ENCODE results near the gene CTNNA3. TPM values are rescaled to one million over a fixed set of nuclear protein-coding genes. Genes with fewer than 3 reads are reported as not detected.
"Not testable (repeated sequence)": the region's sequence is repeated elsewhere in the genome, so short reads cannot be mapped to it uniquely, and the experiment has no call there.

CTNNA3 gene
- total RNA-seq, 1 experiment from 2014 or later = 0.32 TPM

GRCh38 chr10:67386841-67387533 lies 309.0 kb downstream of the CTNNA3 start:
- H3K27ac ChIP-seq (ENCODE audit: low read depth, low read length); CTCF ChIA-PET; BruUV-seq (replicated peaks); H3K4me2 ChIP-seq (ENCODE audit: low read length); RAD21 ChIA-PET (ENCODE audit: low non-redundant PET in 1 of 2, low total read pairs in 2 of 2, uncharacterized antibody in 2 of 2, unreplicated experiment in 2 of 2); H3K79me2 ChIP-seq (ENCODE audit: insufficient read depth, low read length); POLR2A ChIA-PET; intact Hi-C loops (cut with micrococcal nuclease); H3K36me3 ChIP-seq (ENCODE audit: control insufficient read depth in 1 of 2, insufficient read depth in 2 of 2, low read length in 2 of 2); H3K4me3 ChIP-seq (replicated peaks in 1 of 2; ENCODE audit: low read depth in 1 of 2, low read length in 2 of 2); H3K9ac ChIP-seq (ENCODE audit: low read length); H3K27me3 ChIP-seq (ENCODE audit: insufficient read depth, low read length); DNase-seq (ENCODE audit: low read depth, low spot score); H3K9me3 ChIP-seq (ENCODE audit: control insufficient read depth in 1 of 2, insufficient read depth in 1 of 2, low read depth in 1 of 2, low read length in 2 of 2); ATAC-seq; H3K4me1 ChIP-seq (ENCODE audit: control insufficient read depth in 1 of 2, insufficient read depth in 2 of 2, low read length in 2 of 2); H2AFZ ChIP-seq (ENCODE audit: low read depth, low read length, poor library complexity, severe bottlenecking); H3K9me2 ChIP-seq (ENCODE audit: insufficient read depth); H4K20me1 ChIP-seq (ENCODE audit: insufficient read depth): not testable (repeated sequence)

- ChIA-PET CTCF (no interaction called here), RAD21 (ENCODE audit: low non-redundant PET in 1 of 2, low total read pairs in 2 of 2, uncharacterized antibody in 2 of 2, unreplicated experiment in 2 of 2) (no interaction called here), POLR2A (no interaction called here)
- H3K4me2 ChIP-seq (ENCODE audit: low read length) = no peak overlapping the region
- H3K27me3 ChIP-seq (ENCODE audit: insufficient read depth, low read length) = no peaks in the 10 kb centered on the region
- TF ChIP-seq ELF1 (IDR thresholded peaks at IDR 0.05; ENCODE audit: borderline replicate concordance, low read depth) = no peak
- no peak for TF ChIP-seq CEBPB (IDR thresholded peaks at IDR 0.05; ENCODE audit: low read depth)
- no peak for TF ChIP-seq YY1 (IDR thresholded peaks at IDR 0.05; ENCODE audit: extremely low read depth, insufficient replicate concordance, low read depth, low read length)
- no peak for TF ChIP-seq EZH2phosphoT487 (IDR thresholded peaks at IDR 0.05; ENCODE audit: borderline replicate concordance)
- TF ChIP-seq CTCF (IDR thresholded peaks at IDR 0.05 in 2 of 3, conservative IDR thresholded peaks at IDR 0.05 in 1 of 3; ENCODE audit: borderline replicate concordance in 1 of 3, insufficient read depth in 1 of 3, low read depth in 2 of 3, low read length in 2 of 3) = no peak
- no peak for TF ChIP-seq ZBTB33 (IDR thresholded peaks at IDR 0.05; ENCODE audit: extremely low read depth, insufficient replicate concordance, low read length)
- TF ChIP-seq FOSL1 (IDR thresholded peaks at IDR 0.05; ENCODE audit: low read depth) = no peak
- TF ChIP-seq ZNF274 (IDR thresholded peaks at IDR 0.05; ENCODE audit: low read depth, low read length) = no peak
- TF ChIP-seq ATF3 (IDR thresholded peaks at IDR 0.05) = no peak
- TF ChIP-seq POLR2AphosphoS5 (IDR thresholded peaks at IDR 0.05; ENCODE audit: low read depth, low read length) = no peak
- H3K36me3 ChIP-seq (ENCODE audit: control insufficient read depth in 1 of 2, insufficient read depth in 2 of 2, low read length in 2 of 2) = no peaks in the 10 kb centered on the region
- H3K4me3 ChIP-seq (replicated peaks in 1 of 2; ENCODE audit: low read depth in 1 of 2, low read length in 2 of 2) = no peak overlapping the region
- no peak overlapping the region for H3K9ac ChIP-seq (ENCODE audit: low read length)
- no peaks in the 10 kb centered on the region for H3K9me2 ChIP-seq (ENCODE audit: insufficient read depth)
- DNase-seq (ENCODE audit: low read depth, low spot score) (no peak), ATAC-seq (no peak)
- no peaks in the 10 kb centered on the region for H4K20me1 ChIP-seq (ENCODE audit: insufficient read depth)
- intact Hi-C loops (cut with micrococcal nuclease) = no loop called here
- no peak overlapping the region for H3K27ac ChIP-seq (ENCODE audit: low read depth, low read length)
- H2AFZ ChIP-seq (ENCODE audit: low read depth, low read length, poor library complexity, severe bottlenecking) = no peak overlapping the region
- no TSS peak for BruUV-seq (replicated peaks)
- no peaks in the 10 kb centered on the region for H3K9me3 ChIP-seq (ENCODE audit: control insufficient read depth in 1 of 2, insufficient read depth in 1 of 2, low read depth in 1 of 2, low read length in 2 of 2)
- H3K4me1 ChIP-seq (ENCODE audit: control insufficient read depth in 1 of 2, insufficient read depth in 2 of 2, low read length in 2 of 2) = no peaks in the 10 kb centered on the region
- no peaks in the 10 kb centered on the region for H3K79me2 ChIP-seq (ENCODE audit: insufficient read depth, low read length)
These were observed 309.7 kb downstream of the CTNNA3 start for GRCh38 chr10:67386260-67386659.
